ENCODE results near the gene P2RX4.
"Not testable (repeated sequence)": the region's sequence is repeated elsewhere in the genome, so short reads cannot be mapped to it uniquely, and the experiment has no call there.

DNA sequence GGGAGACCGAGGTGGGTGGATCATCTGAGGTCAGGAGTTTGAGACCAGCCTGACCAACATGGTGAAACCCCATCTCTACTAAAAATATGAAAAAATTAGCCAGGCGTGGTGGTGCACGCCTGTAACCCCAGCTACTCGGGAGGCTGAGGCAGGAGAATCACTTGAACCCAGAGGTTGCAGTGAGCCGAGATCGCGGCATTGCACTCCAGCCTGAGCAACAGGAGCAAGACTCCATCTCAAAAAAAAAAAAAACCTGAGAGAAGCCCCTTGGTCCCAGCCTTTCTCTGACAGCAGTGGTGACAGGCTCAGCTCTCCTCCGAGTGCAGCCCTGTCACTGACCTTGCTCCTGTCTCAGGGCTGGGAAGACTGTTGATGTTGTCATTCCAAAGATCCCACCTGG lies 16.9 kb downstream of the P2RX4 start:
- TF ChIP-seq, protein P1, sequence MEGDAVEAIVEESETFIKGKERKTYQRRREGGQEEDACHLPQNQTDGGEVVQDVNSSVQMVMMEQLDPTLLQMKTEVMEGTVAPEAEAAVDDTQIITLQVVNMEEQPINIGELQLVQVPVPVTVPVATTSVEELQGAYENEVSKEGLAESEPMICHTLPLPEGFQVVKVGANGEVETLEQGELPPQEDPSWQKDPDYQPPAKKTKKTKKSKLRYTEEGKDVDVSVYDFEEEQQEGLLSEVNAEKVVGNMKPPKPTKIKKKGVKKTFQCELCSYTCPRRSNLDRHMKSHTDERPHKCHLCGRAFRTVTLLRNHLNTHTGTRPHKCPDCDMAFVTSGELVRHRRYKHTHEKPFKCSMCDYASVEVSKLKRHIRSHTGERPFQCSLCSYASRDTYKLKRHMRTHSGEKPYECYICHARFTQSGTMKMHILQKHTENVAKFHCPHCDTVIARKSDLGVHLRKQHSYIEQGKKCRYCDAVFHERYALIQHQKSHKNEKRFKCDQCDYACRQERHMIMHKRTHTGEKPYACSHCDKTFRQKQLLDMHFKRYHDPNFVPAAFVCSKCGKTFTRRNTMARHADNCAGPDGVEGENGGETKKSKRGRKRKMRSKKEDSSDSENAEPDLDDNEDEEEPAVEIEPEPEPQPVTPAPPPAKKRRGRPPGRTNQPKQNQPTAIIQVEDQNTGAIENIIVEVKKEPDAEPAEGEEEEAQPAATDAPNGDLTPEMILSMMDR (IDR thresholded peaks at IDR 0.05): not testable (repeated sequence)
- not testable (repeated sequence) for TF ChIP-seq POLR2A (IDR thresholded peaks at IDR 0.05)

All from right lobe of liver (tissue), 4 donors.